GM19372 (cell line): Measurements from ENCODE around the gene ADAM12.

Source experiments
- ATAC-seq: cut with Tn5 transposase; IDR thresholded peaks from one replicate; pipeline ENCODE4 v1.9.1; 2021; ENCODE audit warnings: mild to moderate bottlenecking, low read depth, moderate library complexity; ENCODE audit not compliant: unreplicated experiment

ADAM12 gene

DNA sequence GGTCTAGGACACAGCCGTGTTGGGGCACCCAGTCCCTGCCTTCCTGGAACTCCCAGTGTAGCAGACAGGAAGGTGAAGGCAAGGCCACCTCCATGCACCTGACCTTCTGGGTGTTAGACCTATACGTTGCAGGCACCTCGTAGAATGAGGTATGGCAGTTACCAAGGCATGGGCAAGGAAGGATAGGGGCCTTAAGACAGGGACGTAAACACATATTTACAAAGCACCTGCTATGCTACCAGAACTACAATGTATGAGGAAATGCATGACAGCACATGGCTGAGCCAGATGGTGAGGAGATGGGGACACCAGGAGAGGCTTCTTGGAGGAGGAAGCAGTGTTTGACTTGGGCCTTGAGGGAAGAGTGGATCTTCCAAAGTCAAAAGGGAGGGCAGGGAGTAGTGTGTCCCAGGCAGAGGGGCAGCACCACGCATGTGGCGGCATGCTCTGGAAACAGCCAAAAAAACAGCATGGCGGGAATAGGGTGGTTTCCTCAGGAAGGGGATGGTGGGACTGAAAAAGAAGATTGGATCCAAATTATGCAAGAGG lies 260.7 kb downstream of the ADAM12 start:
- no peak for ATAC-seq

- no peak for ATAC-seq
Measured at GRCh38 chr10:126126866-126127265, 261.4 kb downstream of the ADAM12 start.

DNA sequence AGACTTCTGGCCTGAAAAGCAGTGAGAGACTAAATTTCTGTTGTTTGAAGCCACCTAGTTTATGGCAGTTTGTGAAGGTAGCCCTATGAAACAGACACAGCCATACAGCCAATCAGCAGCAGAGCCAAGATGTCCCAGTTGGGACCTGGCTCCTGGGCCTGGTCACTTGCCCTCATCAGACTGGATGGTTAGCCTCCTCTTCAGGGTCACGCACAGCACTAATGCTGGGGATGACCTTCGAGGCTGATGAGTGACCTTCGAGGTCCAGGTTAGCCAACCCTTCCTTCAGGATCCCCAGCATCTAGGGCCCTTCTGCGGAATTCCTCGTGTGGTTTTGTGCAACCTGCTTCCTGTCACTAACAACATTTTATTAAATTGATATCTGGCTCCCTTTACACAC lies 262.3 kb downstream of the ADAM12 start:
- no peak for ATAC-seq

- ATAC-seq = no peak
Measured at GRCh38 chr10:126124668-126125349, 263.5 kb downstream of the ADAM12 start.

GRCh38 chr10:126124046-126124445 lies 264.2 kb downstream of the ADAM12 start:
- no peak for ATAC-seq

DNA sequence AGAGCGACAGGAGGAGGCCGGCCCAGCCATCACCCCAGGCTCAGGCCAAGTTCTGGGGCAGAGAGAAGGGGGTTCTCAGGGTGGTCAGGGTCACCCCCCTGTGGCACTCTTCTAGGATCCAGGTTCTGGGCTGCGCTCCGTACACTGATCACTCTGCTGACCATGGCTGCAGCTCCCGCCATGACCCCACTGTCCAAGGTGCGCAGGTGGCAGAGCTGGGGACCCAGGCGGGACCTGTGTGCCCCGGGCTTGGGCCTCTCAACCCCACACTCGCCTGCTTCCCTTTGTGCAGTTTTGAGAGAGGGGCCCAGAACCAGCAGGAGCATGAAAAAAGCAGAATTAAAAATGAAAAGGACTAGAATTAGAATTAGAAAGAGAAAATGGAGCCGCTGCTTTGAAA lies 264.8 kb downstream of the ADAM12 start:
- ATAC-seq = no peak

- ATAC-seq = no peak
Measured at GRCh38 chr10:126122881-126123280, 265.4 kb downstream of the ADAM12 start.

- ATAC-seq = no peak
Measured at GRCh38 chr10:126119599-126119998, 268.7 kb downstream of the ADAM12 start.

DNA sequence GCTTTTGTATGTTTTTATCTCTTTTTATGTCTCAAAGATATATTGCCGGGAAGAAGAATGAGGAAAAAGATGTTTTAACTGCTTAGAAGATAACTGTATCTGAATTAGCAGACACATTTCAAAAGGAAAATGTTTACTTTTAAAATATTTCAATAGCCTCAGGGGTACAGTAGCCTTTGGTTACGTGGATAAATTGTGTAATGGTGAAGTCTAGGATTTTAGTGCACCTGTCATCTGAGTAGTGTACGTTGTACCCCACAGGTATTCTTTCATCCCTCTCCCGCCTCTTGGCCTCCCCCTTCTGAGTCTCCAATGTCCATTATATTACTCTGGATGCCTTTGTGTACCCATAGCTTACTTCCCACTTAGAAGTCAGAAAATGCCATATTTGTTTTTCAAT lies 269.8 kb downstream of the ADAM12 start:
- no peak for ATAC-seq

DNA sequence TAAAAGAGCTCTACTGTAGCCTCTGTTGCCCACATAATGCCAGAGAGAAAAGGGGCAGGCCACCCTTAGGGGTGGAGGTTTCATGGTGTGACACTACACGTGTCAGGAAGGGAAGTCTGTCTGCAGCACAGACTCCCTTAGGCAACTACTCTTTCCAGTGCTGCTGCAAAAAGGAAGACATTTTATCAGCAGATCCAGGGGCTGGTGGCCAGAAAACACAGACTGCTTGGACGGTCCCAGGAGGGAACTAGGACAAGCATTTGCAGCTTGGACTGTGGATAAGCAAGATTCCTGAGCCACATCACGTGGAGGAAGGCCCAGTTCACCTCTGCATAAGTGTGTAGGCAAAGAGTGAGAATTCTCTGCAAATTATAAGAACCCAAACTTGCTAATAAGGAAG lies 271.1 kb downstream of the ADAM12 start:
- ATAC-seq = no peak

DNA sequence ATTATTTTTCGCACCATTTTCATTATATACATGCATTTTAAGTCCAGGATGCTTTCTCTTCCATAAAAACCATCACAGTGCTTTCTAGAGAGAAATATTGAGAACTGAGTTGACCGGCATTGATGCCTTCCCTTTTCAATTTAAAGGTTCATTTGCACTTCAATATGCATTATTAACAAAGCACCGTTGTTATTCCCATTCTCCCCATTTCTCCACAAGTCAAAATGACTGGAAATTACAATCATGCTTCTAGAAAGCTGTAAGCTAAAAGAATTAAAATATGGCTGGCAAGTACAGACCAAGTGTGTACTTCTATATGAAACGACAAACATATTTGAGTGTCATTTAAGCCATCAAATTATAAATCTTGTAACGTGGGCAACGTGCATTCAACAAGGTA lies 272.4 kb downstream of the ADAM12 start:
- ATAC-seq = no peak

GRCh38 chr10:126114884-126115555 lies 273.3 kb downstream of the ADAM12 start:
- no peak for ATAC-seq

- no peak for ATAC-seq
Measured at GRCh38 chr10:126111516-126111915, 276.8 kb downstream of the ADAM12 start.

DNA sequence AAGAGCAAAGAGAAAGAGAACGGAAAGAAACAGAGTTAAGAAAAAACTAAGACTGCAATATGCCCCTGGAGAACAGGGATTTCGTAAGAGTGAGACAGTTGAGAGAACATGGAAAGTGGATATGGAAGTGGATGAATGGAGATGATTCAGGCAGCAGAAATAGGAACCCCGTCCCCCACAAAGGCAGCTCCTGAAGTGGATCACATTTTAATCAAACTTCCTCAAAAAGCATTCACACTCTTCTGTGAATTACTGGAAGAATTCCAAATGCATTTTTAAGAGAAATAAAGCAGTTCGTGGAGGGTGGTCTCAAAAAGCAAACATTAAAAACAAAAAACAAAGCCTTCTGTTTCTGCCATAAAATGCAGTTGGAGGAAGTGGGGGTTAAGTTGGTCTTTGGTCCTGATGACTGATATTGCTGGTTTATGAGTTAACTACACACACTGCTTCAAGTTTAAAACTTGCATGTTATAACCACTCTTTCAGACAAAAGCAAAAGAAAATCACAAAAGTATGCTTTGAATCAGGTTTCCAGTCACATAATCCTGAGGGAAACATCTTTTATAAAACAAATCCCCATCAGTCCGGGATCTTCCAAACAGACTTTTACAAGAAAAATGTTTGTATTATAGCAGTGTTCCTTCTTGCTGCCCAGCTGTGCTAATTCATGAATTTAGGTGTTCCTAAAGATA lies 277.6 kb downstream of the ADAM12 start:
- ATAC-seq = no peak

- no peak for ATAC-seq
Measured at GRCh38 chr10:126109893-126110292, 278.4 kb downstream of the ADAM12 start.

DNA sequence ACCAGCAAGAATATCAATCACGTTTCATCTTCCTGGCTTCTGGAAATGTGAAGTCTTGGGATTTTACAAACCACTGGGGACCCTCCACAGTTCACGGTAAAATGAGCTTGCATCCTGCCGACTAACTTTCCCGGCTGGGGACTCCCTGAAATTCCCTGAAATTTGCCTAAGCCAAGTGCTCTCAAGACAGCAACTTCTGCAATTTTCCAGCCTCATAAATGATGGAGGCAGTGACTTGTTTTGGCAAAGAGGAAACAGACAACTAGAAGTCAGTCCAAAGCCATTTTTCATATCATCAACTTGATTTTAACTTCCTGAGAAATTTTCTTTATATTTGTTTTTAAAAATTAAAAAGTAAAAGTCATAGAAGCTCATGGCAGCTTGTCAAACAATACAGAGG lies 279.6 kb downstream of the ADAM12 start:
- no peak for ATAC-seq

DNA sequence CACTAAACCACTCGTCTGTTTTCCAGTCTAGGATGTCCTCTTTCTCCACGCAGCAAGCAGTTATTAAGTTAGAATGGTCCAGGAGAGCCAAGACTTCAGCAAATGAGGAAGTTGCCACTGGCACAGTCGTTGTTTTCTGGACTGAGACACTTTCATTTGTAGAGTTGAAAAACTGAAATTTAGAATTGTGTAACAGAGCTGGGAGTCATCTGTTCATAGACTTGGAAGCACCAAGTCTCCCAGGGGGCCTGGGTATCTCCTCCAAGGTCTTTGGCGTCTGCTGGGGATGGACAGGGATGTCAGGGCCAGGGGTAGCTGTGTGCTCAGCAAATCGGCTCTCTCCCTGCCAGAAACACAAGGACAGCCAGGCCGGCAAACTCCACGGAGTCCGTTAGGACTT lies 283.5 kb downstream of the ADAM12 start:
- no peak for ATAC-seq

GRCh38 chr10:126102636-126103035 lies 285.6 kb downstream of the ADAM12 start:
- ATAC-seq = no peak

GRCh38 chr10:126101736-126102135 lies 286.5 kb downstream of the ADAM12 start:
- peak; percentile 98 for ATAC-seq

- peak; percentile 8 for ATAC-seq
Measured at GRCh38 chr10:126101325-126101724, 287.0 kb downstream of the ADAM12 start.

DNA sequence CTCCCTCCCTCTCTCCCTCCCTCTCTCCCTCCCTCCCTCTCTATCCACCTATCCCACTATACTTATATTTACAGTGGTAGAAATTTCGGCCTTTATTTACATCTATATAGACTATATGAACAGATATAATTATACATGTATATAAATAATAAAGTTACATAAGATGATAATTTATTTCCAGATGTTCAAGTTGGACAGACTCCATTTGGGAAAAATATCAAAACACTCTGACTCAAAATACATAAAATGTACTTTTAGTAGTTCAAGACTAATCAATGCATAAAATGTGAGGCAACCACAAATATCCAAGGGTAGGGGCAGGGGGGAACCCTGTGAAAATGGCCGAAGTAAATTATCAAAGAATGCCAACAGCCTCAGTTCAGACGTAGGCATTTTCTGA lies 288.9 kb downstream of the ADAM12 start:
- no peak for ATAC-seq

DNA sequence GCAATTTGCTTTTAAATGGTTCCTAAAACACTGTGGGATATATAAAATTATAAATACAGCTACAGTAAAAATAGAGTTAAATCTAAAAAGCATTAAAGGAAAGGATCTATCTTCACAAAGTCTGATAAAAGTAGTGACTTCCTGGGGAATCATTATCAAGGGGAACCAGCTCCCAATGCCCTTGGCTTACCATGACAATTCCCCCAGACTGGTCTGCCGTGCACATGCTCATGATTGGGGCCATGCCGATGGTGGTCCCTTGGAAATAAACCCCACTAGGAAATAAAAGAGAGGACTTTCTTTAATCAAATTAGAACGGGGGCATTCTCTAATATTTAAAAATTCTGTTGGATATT lies 290.1 kb downstream of the ADAM12 start:
- no peak for ATAC-seq
